Epidermal melanocyte (primary cell): Measurements from ENCODE around the gene CXCL11.
"Not testable (repeated sequence)": the region's sequence is repeated elsewhere in the genome, so short reads cannot be mapped to it uniquely, and the experiment has no call there.

Experiments
- DNase-seq: peaks from one replicate; pipeline ENCODE4 v3.0.0; 2011; ENCODE audit warnings: low spot score; ENCODE audit not compliant: insufficient read length

CXCL11 gene

GRCh38 chr4:76043306-76043705 lies 7.4 kb upstream of the CXCL11 start:
- not testable (repeated sequence) for DNase-seq

- DNase-seq: not testable (repeated sequence)
Measured at GRCh38 chr4:76042241-76042998, 6.5 kb upstream of the CXCL11 start.

- no peak for DNase-seq
Measured at GRCh38 chr4:76036855-76037254, 985 bp upstream of the CXCL11 start.

- DNase-seq: no peak
Measured at GRCh38 chr4:76035141-76035540, 729 bp downstream of the CXCL11 start.

GRCh38 chr4:76029300-76029699 lies 6.6 kb downstream of the CXCL11 start:
- no peak for DNase-seq

GRCh38 chr4:76028350-76028765 lies 7.5 kb downstream of the CXCL11 start:
- DNase-seq: no peak

- no peak for DNase-seq
Measured at GRCh38 chr4:76024065-76024464, 11.8 kb downstream of the CXCL11 start.

GRCh38 chr4:76023389-76023788 lies 12.5 kb downstream of the CXCL11 start, which contains the start of gene CXCL10:
Gene CXCL10, minus strand, starts transcription at chr4:76023497. Its CDS starts 66 bp downstream, at chr4:76023431.
- DNase-seq: no peak

- DNase-seq: no peak
Measured at GRCh38 chr4:76022677-76023076, 13.2 kb downstream of the CXCL11 start.

GRCh38 chr4:76022031-76022430 lies 13.8 kb downstream of the CXCL11 start:
- no peak for DNase-seq

GRCh38 chr4:76017056-76017686 lies 18.7 kb downstream of the CXCL11 start:
- no peak for DNase-seq

- no peak for DNase-seq
Measured at GRCh38 chr4:76016393-76016792, 19.5 kb downstream of the CXCL11 start.

GRCh38 chr4:76013540-76013939 lies 22.3 kb downstream of the CXCL11 start:
- no peak for DNase-seq

GRCh38 chr4:76012388-76012801 lies 23.5 kb downstream of the CXCL11 start:
- no peak for DNase-seq

- no peak for DNase-seq
Measured at GRCh38 chr4:76011700-76012387, 24.0 kb downstream of the CXCL11 start.

GRCh38 chr4:76011018-76011670 lies 24.7 kb downstream of the CXCL11 start:
- DNase-seq: no peak

GRCh38 chr4:76010576-76010975 lies 25.3 kb downstream of the CXCL11 start:
- no peak for DNase-seq

GRCh38 chr4:76009311-76009710 lies 26.6 kb downstream of the CXCL11 start:
- DNase-seq: no peak

- DNase-seq: no peak
Measured at GRCh38 chr4:76007089-76007862, 28.6 kb downstream of the CXCL11 start, which contains the start of gene CXCL9. Gene CXCL9, minus strand, starts transcription at chr4:76007509. Its CDS starts 60 bp downstream, at chr4:76007449.

- DNase-seq: no peak
Measured at GRCh38 chr4:76003620-76004019, 32.2 kb downstream of the CXCL11 start.

GRCh38 chr4:76003035-76003434 lies 32.8 kb downstream of the CXCL11 start:
- DNase-seq: no peak
